HG03064 (cell line): ENCODE data around the gene SEPTIN1.

ENCODE experiments used
- ATAC-seq: cut with Tn5 transposase; IDR thresholded peaks from one replicate; pipeline ENCODE4 v1.9.1; 2021; ENCODE audit warnings: low read depth; ENCODE audit not compliant: unreplicated experiment

The SEPTIN1 gene

GRCh38 chr16:30377812-30378235 is 4.5 kb downstream of the SEPTIN1 start:
- no peak for ATAC-seq

DNA sequence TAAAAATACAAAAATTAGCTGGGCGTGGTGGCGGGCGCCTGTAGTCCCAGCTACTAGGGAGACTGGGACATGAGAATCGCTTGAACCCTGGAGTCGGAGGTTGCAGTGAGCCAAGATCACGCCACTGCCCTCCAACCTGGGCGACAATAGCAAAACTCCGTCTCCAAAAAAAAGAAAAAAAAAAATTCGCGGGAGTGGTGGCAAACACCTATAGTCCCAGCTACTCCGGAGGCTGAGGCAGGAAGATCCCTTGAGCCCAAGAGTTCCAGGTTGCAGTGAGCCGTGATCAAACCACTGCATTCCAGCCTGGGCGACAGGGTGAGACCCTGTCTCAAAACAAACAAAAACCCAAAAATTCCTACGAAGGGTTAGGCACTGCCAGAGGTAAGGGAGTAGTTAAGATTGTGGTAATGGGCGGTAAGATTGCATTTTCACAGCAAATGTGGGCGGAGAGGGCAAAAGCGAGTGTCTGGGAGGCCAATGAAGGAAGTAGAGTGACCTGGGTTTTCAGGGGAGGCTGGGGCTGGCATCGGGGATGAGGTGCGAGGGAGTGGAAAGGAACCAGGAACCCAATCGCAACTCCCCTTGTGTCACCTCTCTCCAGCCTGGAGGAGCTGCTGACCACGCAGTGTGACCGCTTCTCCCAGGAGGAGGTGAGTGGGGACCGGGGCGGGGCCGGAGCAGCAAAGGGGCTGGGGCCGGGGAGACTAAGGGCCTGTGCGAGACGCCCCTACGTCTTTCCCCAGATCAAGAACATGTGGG is 5.1 kb downstream of the SEPTIN1 start:
- no peak for ATAC-seq

DNA sequence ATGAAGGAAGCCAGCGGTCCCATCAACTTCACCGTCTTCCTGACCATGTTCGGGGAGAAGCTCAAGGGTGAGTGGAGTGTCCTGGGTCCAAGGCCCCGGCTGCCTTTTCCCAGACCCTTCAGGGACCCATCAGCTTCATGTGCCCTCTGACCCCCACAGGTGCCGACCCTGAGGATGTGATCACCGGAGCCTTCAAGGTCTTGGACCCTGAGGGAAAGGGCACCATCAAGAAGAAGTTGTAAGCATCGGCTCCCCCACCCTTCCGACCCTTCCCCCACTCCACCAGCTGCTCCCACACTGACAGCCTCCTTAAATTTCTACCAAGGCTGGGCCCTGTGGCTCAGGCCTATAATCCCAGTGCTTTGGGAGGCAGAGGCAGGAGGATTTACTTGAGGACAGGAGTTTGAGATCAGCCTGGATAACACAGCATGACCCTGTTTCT is 5.9 kb downstream of the SEPTIN1 start:
- ATAC-seq = no peak

- no peak for ATAC-seq
These were observed 6.5 kb downstream of the SEPTIN1 start for GRCh38 chr16:30375864-30376263.

- no peak for ATAC-seq
These were observed 7.8 kb downstream of the SEPTIN1 start, which contains the start of gene MYL11 for GRCh38 chr16:30374538-30374937. TSS of gene MYL11 (plus strand) at chr16:30374802. CDS start at chr16:30374858, 56 bp downstream.

DNA sequence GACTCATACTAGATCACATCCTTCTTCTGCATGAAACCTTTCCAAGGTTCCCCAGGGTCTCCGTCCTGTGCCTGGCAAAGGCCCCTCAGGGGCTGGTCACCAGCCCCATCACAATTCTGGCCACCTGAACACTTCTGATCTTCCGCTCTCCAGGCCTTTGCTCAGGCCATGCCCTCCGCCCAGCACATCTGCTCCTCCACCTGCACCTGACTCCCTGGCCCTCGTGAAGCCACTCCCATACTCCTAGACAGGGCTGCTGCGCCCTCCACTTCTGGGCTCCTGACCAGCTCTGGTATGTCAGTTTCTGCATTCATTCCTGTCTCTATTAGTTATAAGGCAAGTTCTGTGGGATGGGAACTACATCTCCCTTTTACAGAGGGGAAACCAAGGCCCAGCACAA is 9.6 kb downstream of the SEPTIN1 start:
- no peak for ATAC-seq

DNA sequence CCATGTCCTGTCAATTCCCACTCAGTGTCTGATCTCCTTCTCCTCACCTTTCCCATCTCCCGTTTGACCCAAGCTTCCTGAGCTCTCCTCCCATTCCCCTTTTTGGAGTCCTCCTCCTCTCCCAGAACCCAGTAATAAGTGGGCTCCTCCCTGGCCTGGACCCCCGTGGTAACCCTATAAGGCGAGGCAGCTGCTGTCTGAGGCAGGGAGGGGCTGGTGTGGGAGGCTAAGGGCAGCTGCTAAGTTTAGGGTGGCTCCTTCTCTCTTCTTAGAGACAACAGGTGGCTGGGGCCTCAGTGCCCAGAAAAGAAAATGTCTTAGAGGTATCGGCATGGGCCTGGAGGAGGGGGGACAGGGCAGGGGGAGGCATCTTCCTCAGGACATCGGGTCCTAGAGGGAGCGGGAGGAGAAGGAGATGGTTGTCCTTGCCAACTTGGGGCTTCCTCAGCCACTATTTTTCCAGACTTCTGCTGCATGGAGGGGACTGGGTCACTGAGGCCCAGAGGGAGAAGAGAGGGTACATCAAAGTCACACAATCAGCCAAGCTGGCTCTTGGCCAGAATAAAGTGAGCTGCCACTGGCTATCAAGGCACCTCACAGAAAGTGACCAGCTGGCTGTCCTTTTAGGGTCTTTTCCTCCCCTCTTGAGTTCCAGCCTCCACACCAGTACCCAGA is 10.2 kb downstream of the SEPTIN1 start:
- ATAC-seq = no peak

GRCh38 chr16:30371248-30371816 is 11.0 kb downstream of the SEPTIN1 start:
- ATAC-seq = no peak

- peak; percentile 64 for ATAC-seq
These were observed 11.7 kb downstream of the SEPTIN1 start, which contains the start of gene TBC1D10B for GRCh38 chr16:30370456-30371247. TSS of gene TBC1D10B (minus strand) at chr16:30370494. CDS start at chr16:30370183, 311 bp downstream.

DNA sequence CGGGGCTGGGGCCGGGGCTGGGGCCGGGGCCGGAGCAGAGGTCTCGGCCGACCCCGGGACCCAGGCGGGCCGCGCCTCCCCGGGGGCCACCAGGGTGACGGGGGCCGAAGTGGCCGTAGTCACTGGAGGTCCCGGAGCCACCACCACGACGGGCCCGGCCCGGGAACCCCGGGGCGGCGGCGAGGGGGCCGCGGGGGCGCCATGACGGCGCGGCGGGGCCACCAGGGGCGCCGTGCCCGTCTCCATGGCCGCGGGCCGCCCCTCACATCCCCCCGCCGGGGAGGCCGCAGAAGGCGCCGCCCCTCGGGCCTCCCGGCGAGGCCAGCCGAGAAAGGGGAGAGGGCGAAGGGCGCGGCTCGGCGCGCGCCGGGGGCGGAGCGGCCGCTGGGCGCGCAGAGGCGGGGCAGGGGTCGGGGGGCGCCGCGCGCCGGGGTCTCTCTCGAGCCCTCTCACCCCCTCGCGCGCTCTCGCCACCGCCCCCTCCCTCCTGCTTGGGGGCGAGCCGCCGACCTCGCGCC is 12.4 kb downstream of the SEPTIN1 start:
- ATAC-seq = no peak

DNA sequence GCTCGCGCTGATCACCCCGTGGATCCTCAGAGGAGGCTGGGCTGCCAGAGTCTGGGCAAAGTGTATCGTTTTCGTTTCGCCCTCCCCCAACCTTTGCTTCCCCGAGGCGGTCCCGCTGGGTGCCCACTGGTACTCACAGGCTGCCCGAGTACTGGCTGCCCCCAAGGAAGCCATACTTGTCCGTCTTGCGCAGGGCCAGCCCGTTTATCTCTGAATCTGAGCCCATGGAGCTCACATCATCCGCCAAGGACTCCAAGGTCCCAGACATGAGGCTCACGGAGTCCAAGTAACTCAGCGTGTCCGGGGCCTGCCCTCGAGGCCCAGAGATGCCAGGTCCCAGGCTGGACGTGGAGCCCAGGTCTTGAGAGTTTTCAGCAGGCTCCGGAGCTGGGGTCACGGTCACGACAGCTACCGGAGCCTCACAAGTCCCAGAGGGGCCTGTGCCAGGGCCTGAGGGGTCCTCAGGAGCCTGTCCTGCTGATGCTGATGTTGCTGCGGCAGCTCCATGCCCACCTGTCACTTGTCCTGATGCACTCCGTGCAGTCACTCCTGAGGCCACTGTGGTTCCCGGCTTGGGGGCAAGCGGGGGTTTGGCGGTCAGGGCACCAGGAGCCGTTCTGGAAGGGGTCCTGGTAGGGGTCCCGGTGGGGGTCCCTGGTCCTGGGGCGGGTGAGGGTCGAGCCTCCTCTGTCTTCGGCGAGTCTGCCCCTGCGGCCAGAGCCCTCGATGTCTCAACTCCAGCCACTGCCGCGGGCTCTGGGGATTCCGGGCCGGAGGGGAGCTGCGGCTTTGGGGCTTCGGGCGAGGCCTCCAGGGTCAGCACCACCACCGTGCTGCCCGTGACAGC is 13.0 kb downstream of the SEPTIN1 start:
- no peak for ATAC-seq

DNA sequence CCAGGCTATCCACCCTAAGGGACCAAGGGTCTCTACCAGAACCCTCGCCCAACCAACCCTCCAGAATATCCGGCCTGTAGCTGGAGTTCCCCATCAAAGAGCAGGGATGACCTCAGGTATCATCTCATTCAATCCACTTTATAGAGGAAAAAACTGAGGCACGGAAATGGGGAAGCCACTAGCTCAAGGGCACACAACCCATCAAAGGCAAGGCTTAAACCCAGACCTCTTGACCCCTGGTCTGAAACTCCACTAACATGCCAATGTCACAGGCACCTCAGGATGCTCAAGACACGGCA is 13.6 kb downstream of the SEPTIN1 start:
- no peak for ATAC-seq

GRCh38 chr16:30368122-30368791 is 14.1 kb downstream of the SEPTIN1 start:
- ATAC-seq = no peak

DNA sequence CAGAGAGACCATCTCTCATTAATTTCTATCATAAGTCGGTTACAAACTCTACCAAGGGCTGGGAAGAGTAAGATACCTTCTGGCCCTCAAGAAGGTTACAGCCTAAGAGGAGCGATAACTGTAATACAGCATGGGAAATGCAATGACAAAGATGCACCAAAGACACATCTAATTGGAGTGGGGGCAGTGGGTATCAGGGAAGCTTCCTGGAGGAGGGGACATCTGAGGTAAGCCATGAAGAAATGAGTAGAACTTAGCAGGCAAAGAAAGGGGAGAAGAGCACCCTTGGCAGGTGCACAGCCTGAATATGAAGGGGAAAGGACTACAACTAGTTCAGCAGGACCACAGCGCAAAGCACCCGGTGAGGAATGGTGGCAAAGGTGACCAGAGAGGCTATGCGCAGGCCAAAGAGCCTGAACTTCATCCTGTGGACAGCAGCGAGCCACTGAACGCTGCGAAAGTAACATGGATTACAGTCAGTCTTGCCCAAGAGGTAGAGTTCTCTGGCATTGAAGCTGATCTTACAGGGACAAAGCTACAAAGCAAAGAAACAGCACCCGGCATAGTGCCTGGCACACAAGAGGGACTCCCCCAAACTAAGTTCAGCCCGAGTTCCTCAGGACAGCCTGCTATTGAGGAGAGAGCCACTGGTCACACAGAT is 14.9 kb downstream of the SEPTIN1 start:
- ATAC-seq = no peak

DNA sequence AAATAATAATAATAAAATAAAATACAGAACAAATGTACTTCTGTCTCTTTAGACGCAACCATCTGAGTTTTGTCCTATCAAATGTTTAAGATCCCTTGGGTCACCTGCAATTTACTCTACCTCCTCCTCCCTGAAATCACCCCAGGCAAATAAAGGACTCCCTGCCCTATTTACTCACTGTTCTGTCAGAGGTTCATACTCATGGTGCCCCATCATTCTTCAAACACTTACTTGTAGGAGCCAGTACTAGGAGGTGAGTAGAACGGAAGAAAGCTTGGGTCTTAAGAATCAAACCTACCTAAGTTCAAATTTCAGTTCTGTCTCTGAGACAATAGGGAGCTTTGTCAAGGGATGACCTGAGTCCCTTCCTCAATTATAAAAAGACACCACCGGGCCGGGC is 15.8 kb downstream of the SEPTIN1 start:
- ATAC-seq = no peak

- no peak for ATAC-seq
These were observed 17.2 kb downstream of the SEPTIN1 start for GRCh38 chr16:30365200-30365599.

DNA sequence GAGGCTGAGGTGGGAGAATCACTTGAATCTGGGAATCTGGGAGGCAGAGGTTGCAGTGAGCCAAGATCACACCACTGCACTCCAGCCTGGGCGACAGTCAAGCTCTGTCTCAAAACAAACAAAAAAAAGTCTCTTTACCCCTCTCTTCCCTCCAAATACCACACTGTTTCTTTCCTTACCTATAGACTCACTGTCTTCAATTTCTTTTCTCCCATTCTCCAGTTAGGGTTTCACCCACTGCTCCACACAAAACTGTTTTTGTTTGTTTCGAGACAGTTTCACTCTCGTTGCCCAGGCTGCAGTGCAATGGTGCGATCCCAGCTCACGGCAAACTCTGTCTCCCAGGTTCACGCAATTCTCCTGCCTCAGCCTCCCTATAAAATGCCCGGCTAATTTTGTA is 21.2 kb downstream of the SEPTIN1 start:
- no peak for ATAC-seq

DNA sequence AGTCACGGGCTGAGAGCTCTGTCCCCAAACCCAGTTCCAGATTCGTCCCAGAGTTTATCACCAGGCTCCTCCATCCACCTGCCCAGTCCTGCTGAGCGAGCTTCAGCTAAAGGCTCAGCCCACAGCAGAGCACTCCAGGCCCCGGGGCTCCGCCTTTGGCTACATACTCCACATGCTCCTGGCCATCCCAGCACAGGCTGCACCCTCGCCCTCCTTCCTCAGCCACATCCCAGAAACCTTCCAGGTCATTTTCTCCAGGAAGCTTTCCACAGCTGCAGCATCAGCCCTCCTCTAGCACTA is 22.5 kb downstream of the SEPTIN1 start:
- no peak for ATAC-seq
